ENCODE data around the gene C9. TPM values are rescaled to one million over a fixed set of nuclear protein-coding genes. Genes with fewer than 3 reads are reported as not detected.

The C9 gene
- total and polyA plus RNA-seq, 4 donors, result 128 to 3,238 (median 748) TPM

- no peaks in the 10 kb centered on the region for H3K27me3 ChIP-seq (ENCODE audit: control insufficient read depth in 4 of 4, insufficient read depth in 4 of 4, low read length in 3 of 4)
- H3K4me1 ChIP-seq (ENCODE audit: control insufficient read depth in 4 of 4, insufficient read depth in 4 of 4, low read length in 3 of 4), result peaks cover 0 to 2% (median 0%) of the 10 kb centered on the region in 4 donors
- H3K36me3 ChIP-seq (ENCODE audit: control insufficient read depth in 4 of 4, insufficient read depth in 3 of 4, low read depth in 1 of 4, low read length in 3 of 4), result peaks cover 1 to 57% (median 53%) of the 10 kb centered on the region in 4 donors
- DNase-seq (ENCODE audit: low spot score), result no peak
- WGBS, result 95% methylated on average over 1 of the region's 1 CpG
- no peak overlapping the region for H3K27ac ChIP-seq (ENCODE audit: low read depth in 1 of 2, low read length in 2 of 2)
- H3K4me3 ChIP-seq (ENCODE audit: low read depth in 1 of 3, low read length in 3 of 3), result no peak overlapping the region
- H3K9ac ChIP-seq (ENCODE audit: low read depth in 1 of 2, low read length in 2 of 2), result no peak overlapping the region
- H3K9me3 ChIP-seq (ENCODE audit: control insufficient read depth in 4 of 4, low read length in 3 of 4), result no peaks in the 10 kb centered on the region
- TF ChIP-seq HNF4A (conservative IDR thresholded peaks at IDR 0.05), result no peak
- no peak for TF ChIP-seq MAX (IDR thresholded peaks at IDR 0.05)
- no peak for TF ChIP-seq GABPA (IDR thresholded peaks at IDR 0.05 in 1 of 2, conservative IDR thresholded peaks at IDR 0.05 in 1 of 2)
- TF ChIP-seq RXRA (IDR thresholded peaks at IDR 0.05), result no peak
- TF ChIP-seq CTCF (IDR thresholded peaks at IDR 0.05; ENCODE audit: low read depth, low read length, missing input control), result no peak
- no peak for TF ChIP-seq SP1 (IDR thresholded peaks at IDR 0.05)
- no peak for TF ChIP-seq RAD21 (IDR thresholded peaks at IDR 0.05)
- TF ChIP-seq EGR1 (IDR thresholded peaks at IDR 0.05; ENCODE audit: low read depth in 2 of 2), result no peak
- TF ChIP-seq NR2F2 (IDR thresholded peaks at IDR 0.05), result no peak
- no peak for TF ChIP-seq ZBTB33 (IDR thresholded peaks at IDR 0.05)
These were observed 54.8 kb downstream of the C9 start for GRCh38 chr5:39309534-39309933.

- TF ChIP-seq JUND (IDR thresholded peaks at IDR 0.05) (no peak), NR2F2 (IDR thresholded peaks at IDR 0.05) (no peak), RAD21 (IDR thresholded peaks at IDR 0.05) (no peak), TAF1 (conservative IDR thresholded peaks at IDR 0.05) (no peak), RXRA (IDR thresholded peaks at IDR 0.05) (no peak), YY1 (IDR thresholded peaks at IDR 0.05) (no peak), CTCF (IDR thresholded peaks at IDR 0.05; ENCODE audit: low read depth, low read length, missing input control) (no peak), FOXA1 (IDR thresholded peaks at IDR 0.05) (no peak), HNF4A (conservative IDR thresholded peaks at IDR 0.05) (no peak), ZBTB33 (IDR thresholded peaks at IDR 0.05) (no peak), SP1 (IDR thresholded peaks at IDR 0.05) (no peak), ATF3 (IDR thresholded peaks at IDR 0.05) (no peak), REST (IDR thresholded peaks at IDR 0.05) (no peak), HNF4G (IDR thresholded peaks at IDR 0.05) (no peak), GABPA (IDR thresholded peaks at IDR 0.05 in 1 of 2, conservative IDR thresholded peaks at IDR 0.05 in 1 of 2) (no peak), MAX (IDR thresholded peaks at IDR 0.05) (no peak), FOXA2 (IDR thresholded peaks at IDR 0.05) (no peak), EGR1 (IDR thresholded peaks at IDR 0.05; ENCODE audit: low read depth in 2 of 2) (no peak)
- no peak for DNase-seq (ENCODE audit: low spot score)
- H3K4me3 ChIP-seq (ENCODE audit: low read depth in 1 of 3, low read length in 3 of 3), result no peak overlapping the region
- no peak overlapping the region for H3K9ac ChIP-seq (ENCODE audit: low read depth in 1 of 2, low read length in 2 of 2)
- peaks cover 0 to 48% (median 33%) of the 10 kb centered on the region in 4 donors for H3K36me3 ChIP-seq (ENCODE audit: control insufficient read depth in 4 of 4, insufficient read depth in 3 of 4, low read depth in 1 of 4, low read length in 3 of 4)
- H3K27me3 ChIP-seq (ENCODE audit: control insufficient read depth in 4 of 4, insufficient read depth in 4 of 4, low read length in 3 of 4), result no peaks in the 10 kb centered on the region
- H3K27ac ChIP-seq (ENCODE audit: low read depth in 1 of 2, low read length in 2 of 2), result no peak overlapping the region
- peaks cover 2 to 5% (median 3%) of the 10 kb centered on the region in 4 donors for H3K4me1 ChIP-seq (ENCODE audit: control insufficient read depth in 4 of 4, insufficient read depth in 4 of 4, low read length in 3 of 4)
- 88% methylated on average over 1 of the region's 1 CpG for WGBS
- H3K9me3 ChIP-seq (ENCODE audit: control insufficient read depth in 4 of 4, low read length in 3 of 4), result peaks cover 0 to 4% (median 1%) of the 10 kb centered on the region in 4 donors
These were observed 61.8 kb downstream of the C9 start for GRCh38 chr5:39302472-39302871.

Measured in liver (tissue), 9 donors.